SK-N-SH (cell line): ENCODE measurements around the gene COL23A1. TPM values are rescaled to one million over a fixed set of nuclear protein-coding genes. Genes with fewer than 3 reads are reported as not detected.

Source experiments
- CTCF ChIA-PET: fragments of 300-600, 350-600 bp; formaldehyde crosslinking; extraction: SDS; loops from one replicate; lab custom pipeline; 2021; lab: Yijun Ruan, JAX
- POLR2A ChIA-PET: fragments of 350-600 bp; sonication (Branson Sonifier 250); formaldehyde crosslinking; extraction: SDS; loops from one replicate; lab custom pipeline; 2020; ENCODE audit warnings: antibody characterized with exemption, inconsistent platforms; lab: Yijun Ruan, JAX
- DNase-seq: peaks from one replicate; pipeline ENCODE4 v3.0.0; 2012
- H2AFZ ChIP-seq: fragments of 200-600 bp; sonication (generic); 2 replicates; pipeline ENCODE4 v1.8.1; 2016; ENCODE audit warnings: antibody characterized with exemption, mild to moderate bottlenecking, low read depth
- H3F3A ChIP-seq: fragments of 200-600 bp; sonication (generic); replicated peaks from 2 replicates; pipeline ENCODE3; 2016; ENCODE audit warnings: antibody characterized with exemption, mild to moderate bottlenecking; ENCODE audit not compliant: insufficient read depth
- H3K27ac ChIP-seq, 2 experiments: fragments of 200-500 bp in 1 of 2; fragments of 200-600 bp in 1 of 2; sonication (Bioruptor generic) in 1 of 2; sonication (generic), shearing (Covaris generic) in 1 of 2; 2 replicates each; pipeline versions ENCODE4 v1.5.1 to v1.6.1; 2014 to 2016; ENCODE audit warnings: low read depth in 2 of 2, inconsistent platforms in 1 of 2, low read length in 1 of 2, mild to moderate bottlenecking in 1 of 2, mixed read lengths in 1 of 2
- H3K27me3 ChIP-seq: fragments of 200-600 bp; sonication (generic), shearing (Covaris generic); 2 replicates; pipeline ENCODE4 v1.6.1; 2016; ENCODE audit warnings: mixed run types; ENCODE audit not compliant: insufficient read depth
- H3K36me3 ChIP-seq, 2 experiments: fragments of 200-500 bp in 1 of 2; fragments of 200-600 bp in 1 of 2; sonication (Bioruptor generic) in 1 of 2; sonication (generic) in 1 of 2; replicated peaks in 1 of 2; 2 replicates each; pipeline versions ENCODE3 to v1.5.1; 2014 to 2016; ENCODE audit warnings: low read length in 1 of 2, mild to moderate bottlenecking in 1 of 2; ENCODE audit not compliant: insufficient read depth in 2 of 2, control insufficient read depth in 1 of 2
- H3K4me1 ChIP-seq, 2 experiments: fragments of 200-500 bp in 1 of 2; fragments of 200-600 bp in 1 of 2; sonication (Bioruptor generic) in 1 of 2; sonication (generic), shearing (Covaris generic) in 1 of 2; 2 replicates each; pipeline versions ENCODE4 v1.5.1 to v1.6.1; 2014 to 2016; ENCODE audit warnings: low read depth in 1 of 2, low read length in 1 of 2, mixed run types in 1 of 2; ENCODE audit not compliant: insufficient read depth in 2 of 2, control insufficient read depth in 1 of 2
- H3K4me2 ChIP-seq: fragments of 200-600 bp; sonication (generic), shearing (Covaris generic); 2 replicates; pipeline ENCODE4 v1.6.1; 2017; ENCODE audit warnings: mixed run types
- H3K4me3 ChIP-seq, 2 experiments: fragments of 200-500 bp in 1 of 2; fragments of 200-600 bp in 1 of 2; sonication (Bioruptor generic) in 1 of 2; sonication (generic), shearing (Covaris generic) in 1 of 2; 2 replicates each; pipeline versions ENCODE4 v1.5.1 to v1.8.1; 2014 to 2016; ENCODE audit warnings: low read depth in 2 of 2, inconsistent platforms in 1 of 2, low read length in 1 of 2, mild to moderate bottlenecking in 1 of 2, mixed read lengths in 1 of 2, moderate library complexity in 1 of 2
- H3K79me2 ChIP-seq: fragments of 200-600 bp; sonication (generic); 2 replicates; pipeline ENCODE4 v1.8.1; 2017; ENCODE audit warnings: mild to moderate bottlenecking; ENCODE audit not compliant: insufficient read depth
- H3K9ac ChIP-seq: fragments of 200-600 bp; sonication (generic); 2 replicates; pipeline ENCODE4 v1.6.1; 2017; ENCODE audit warnings: mixed run types
- H3K9me2 ChIP-seq: fragments of 200-600 bp; sonication (generic); 2 replicates; pipeline ENCODE4 v1.6.1; 2017; ENCODE audit warnings: mixed run types
- H3K9me3 ChIP-seq: fragments of 200-600 bp; sonication (generic); 2 replicates; pipeline ENCODE4 v1.6.1; 2017; ENCODE audit warnings: mixed run types, mild to moderate bottlenecking, moderate library complexity
- H4K20me1 ChIP-seq: fragments of 200-600 bp; sonication (generic); 2 replicates; pipeline ENCODE4 v1.6.1; 2017; ENCODE audit warnings: mild to moderate bottlenecking, mixed run types; ENCODE audit not compliant: insufficient read depth
- EP300 ChIP-seq, 2 experiments: IDR thresholded peaks; 2 replicates each; pipeline versions ENCODE4 v1.4.0 to v1.6.1; 2012; ENCODE audit warnings: borderline replicate concordance in 1 of 2, low read depth in 1 of 2, low read length in 1 of 2
- FOSL2 ChIP-seq: IDR thresholded peaks from 2 replicates; pipeline ENCODE4 v1.4.0; 2012; ENCODE audit warnings: low read depth, mild to moderate bottlenecking, moderate library complexity, borderline replicate concordance
- FOXJ3 ChIP-seq: sonication (generic); formaldehyde crosslinking; IDR thresholded peaks from 2 replicates; pipeline ENCODE4 v1.5.1; 2020; ENCODE audit warnings: mild to moderate bottlenecking, missing genetic modification reagents
- FOXM1 ChIP-seq: IDR thresholded peaks from 2 replicates; pipeline ENCODE4 v1.4.0; 2012; ENCODE audit warnings: low read depth, mild to moderate bottlenecking
- GABPA ChIP-seq: IDR thresholded peaks from 2 replicates; pipeline ENCODE4 v1.4.0; 2012; ENCODE audit warnings: low read depth, mild to moderate bottlenecking
- GATA2 ChIP-seq: sonication (generic); formaldehyde crosslinking; IDR thresholded peaks from 2 replicates; pipeline ENCODE4 v1.5.0; 2020; ENCODE audit warnings: mild to moderate bottlenecking, missing genetic modification reagents
- JUND ChIP-seq: IDR thresholded peaks from 2 replicates; pipeline ENCODE4 v1.4.0; 2012
- MEF2A ChIP-seq: IDR thresholded peaks from 2 replicates; pipeline ENCODE4 v1.4.0; 2012; ENCODE audit warnings: low read depth, borderline replicate concordance
- NFIC ChIP-seq: IDR thresholded peaks from 2 replicates; pipeline ENCODE4 v1.4.0; 2012; ENCODE audit warnings: borderline replicate concordance
- RAD21 ChIP-seq: IDR thresholded peaks from 2 replicates; pipeline ENCODE4 v1.6.1; 2012; ENCODE audit warnings: mild to moderate bottlenecking, low read length
- RCOR1 ChIP-seq: fragments of 150-350 bp; IDR thresholded peaks from 2 replicates; pipeline ENCODE4 v1.6.1; 2017; ENCODE audit warnings: antibody characterized with exemption, low read length
- SIN3A ChIP-seq: IDR thresholded peaks from 2 replicates; pipeline ENCODE4 v1.6.1; 2012; ENCODE audit warnings: low read depth, mild to moderate bottlenecking, low read length, moderate library complexity, borderline replicate concordance
- SMC3 ChIP-seq: IDR thresholded peaks from 2 replicates; pipeline ENCODE4 v1.6.1; 2012; ENCODE audit warnings: low read depth, low read length, improper control_type of control experiment
- TEAD4 ChIP-seq: IDR thresholded peaks from 2 replicates; pipeline ENCODE4 v1.4.0; 2012; ENCODE audit warnings: mild to moderate bottlenecking, borderline replicate concordance; ENCODE audit not compliant: insufficient read depth
- YY1 ChIP-seq: IDR thresholded peaks from 2 replicates; pipeline ENCODE4 v1.4.0; 2012; ENCODE audit warnings: low read depth, mild to moderate bottlenecking
- WGBS: methylation state at CpG from one replicate; pipeline ENCODE4 v1.1.6; 2017; ENCODE audit warnings: low lambda C conversion rate; 5-methylcytosine and 5-hydroxymethylcytosine counted together
- polyA plus RNA-seq, 3 experiments: library from polyadenylated mRNA; depleted of rRNA; stranded (reverse); fragments of >200 nt; gene quantifications; 2 replicates each; pipeline ENCODE4 v1.2.3, GENCODE V29; 2012
- TF ChIP-seq, protein P1 (sequence below): IDR thresholded peaks from 2 replicates; pipeline ENCODE4 v1.4.0; 2012; ENCODE audit warnings: low read depth, borderline replicate concordance
- TF ChIP-seq, protein P2 (sequence below): IDR thresholded peaks from 2 replicates; pipeline ENCODE4 v1.4.0; 2012; ENCODE audit warnings: low read depth
- TF ChIP-seq, protein P3 (sequence below): IDR thresholded peaks from 2 replicates; pipeline ENCODE4 v1.4.0; 2012; ENCODE audit warnings: low read depth, borderline replicate concordance
- TF ChIP-seq, protein P4 (sequence below): fragments of 150-350 bp; IDR thresholded peaks from 2 replicates; pipeline ENCODE4 v1.6.1; 2016; ENCODE audit warnings: mild to moderate bottlenecking, low read depth, low read length
- TF ChIP-seq, protein P5 (sequence below): fragments of 150-350 bp; IDR thresholded peaks from 2 replicates; pipeline ENCODE4 v1.6.1; 2017; ENCODE audit warnings: antibody characterized with exemption, low read length, low read depth, borderline replicate concordance

Gene COL23A1
- polyA plus RNA-seq, 1 of the 3 experiments (the other 2 are of a cell fraction) = 0.10 TPM

DNA sequence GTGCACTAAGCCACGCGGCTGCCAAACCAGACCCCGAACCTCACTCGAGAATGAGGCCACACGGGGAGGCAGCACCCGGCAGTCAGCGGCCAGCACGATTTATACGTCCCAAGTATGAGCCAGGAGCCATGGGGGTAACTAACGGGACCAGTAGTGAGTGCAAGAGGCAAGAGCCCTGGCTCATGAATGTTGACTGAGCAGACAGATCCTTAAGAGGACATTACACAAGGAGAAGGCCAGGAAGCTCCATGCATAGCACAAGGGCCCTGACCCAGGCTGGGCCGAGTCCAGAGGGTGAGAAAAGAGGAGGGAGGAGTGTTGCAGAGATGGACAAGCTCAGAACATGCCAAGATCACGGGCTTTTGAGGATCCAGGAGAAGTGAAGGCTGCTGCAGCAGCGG is 299.0 kb downstream of the COL23A1 start (continued):
- no peak for TF ChIP-seq GATA2 (CRISPR knock-in tag)
- TF ChIP-seq, protein P1, sequence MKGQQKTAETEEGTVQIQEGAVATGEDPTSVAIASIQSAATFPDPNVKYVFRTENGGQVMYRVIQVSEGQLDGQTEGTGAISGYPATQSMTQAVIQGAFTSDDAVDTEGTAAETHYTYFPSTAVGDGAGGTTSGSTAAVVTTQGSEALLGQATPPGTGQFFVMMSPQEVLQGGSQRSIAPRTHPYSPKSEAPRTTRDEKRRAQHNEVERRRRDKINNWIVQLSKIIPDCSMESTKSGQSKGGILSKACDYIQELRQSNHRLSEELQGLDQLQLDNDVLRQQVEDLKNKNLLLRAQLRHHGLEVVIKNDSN = no peak
- TF ChIP-seq, all 33 proteins: peak for 0

DNA sequence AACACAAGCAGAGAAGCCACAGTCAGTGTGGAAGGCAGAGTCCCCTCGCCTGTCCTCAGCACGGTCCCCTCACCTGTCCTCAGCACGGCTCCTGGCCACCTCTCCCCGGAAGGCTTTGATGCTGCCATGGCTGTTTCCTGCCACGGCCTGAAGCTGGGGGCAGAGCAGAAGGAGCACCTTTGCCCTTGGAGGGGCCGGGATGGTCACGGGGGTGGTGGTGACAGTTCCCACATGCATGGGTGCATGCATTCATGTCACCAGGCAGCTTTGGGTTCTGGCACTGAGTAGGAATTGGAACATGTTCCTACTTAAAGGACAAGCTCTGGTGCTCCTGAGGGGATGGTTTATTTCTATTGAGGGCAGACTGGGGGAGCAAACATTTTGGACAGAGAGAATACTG is 299.8 kb downstream of the COL23A1 start:
- H3K9ac ChIP-seq = no peak overlapping the region
- no peaks in the 10 kb centered on the region for H3K36me3 ChIP-seq
- H3K4me3 ChIP-seq = no peak overlapping the region
- H3F3A ChIP-seq = no peaks in the 10 kb centered on the region
- no peaks in the 10 kb centered on the region for H3K9me3 ChIP-seq
- H3K27ac ChIP-seq = no peak overlapping the region
- H3K79me2 ChIP-seq = no peaks in the 10 kb centered on the region
- TF ChIP-seq TEAD4 (no peak), FOXJ3 (CRISPR knock-in tag) (no peak), FOSL2 (no peak), SIN3A (no peak), RAD21 (no peak), NFIC (no peak), GABPA (no peak)
- TF ChIP-seq, protein P2, sequence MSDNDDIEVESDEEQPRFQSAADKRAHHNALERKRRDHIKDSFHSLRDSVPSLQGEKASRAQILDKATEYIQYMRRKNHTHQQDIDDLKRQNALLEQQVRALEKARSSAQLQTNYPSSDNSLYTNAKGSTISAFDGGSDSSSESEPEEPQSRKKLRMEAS = no peak
- no peak overlapping the region for H2AFZ ChIP-seq
- H3K9me2 ChIP-seq = no peaks in the 10 kb centered on the region
- POLR2A ChIA-PET = no interaction called here
- H4K20me1 ChIP-seq = no peaks in the 10 kb centered on the region
- WGBS = 57% methylated on average over 7 of the region's 7 CpGs
- H3K27me3 ChIP-seq = no peaks in the 10 kb centered on the region
- no peak for DNase-seq
- no peak overlapping the region for H3K4me2 ChIP-seq
- H3K4me1 ChIP-seq = peaks cover 0 to 48% of the 10 kb centered on the region in 2 experiments; a peak in 1 of 4 replicates
- CTCF ChIA-PET = interaction anchor here (0.8 to 2.0 kb wide), 4 partner anchors 10 to 261 kb away, joined by 3 to 6 read pairs (median 4); no protein-coding TSS in a partner anchor

DNA sequence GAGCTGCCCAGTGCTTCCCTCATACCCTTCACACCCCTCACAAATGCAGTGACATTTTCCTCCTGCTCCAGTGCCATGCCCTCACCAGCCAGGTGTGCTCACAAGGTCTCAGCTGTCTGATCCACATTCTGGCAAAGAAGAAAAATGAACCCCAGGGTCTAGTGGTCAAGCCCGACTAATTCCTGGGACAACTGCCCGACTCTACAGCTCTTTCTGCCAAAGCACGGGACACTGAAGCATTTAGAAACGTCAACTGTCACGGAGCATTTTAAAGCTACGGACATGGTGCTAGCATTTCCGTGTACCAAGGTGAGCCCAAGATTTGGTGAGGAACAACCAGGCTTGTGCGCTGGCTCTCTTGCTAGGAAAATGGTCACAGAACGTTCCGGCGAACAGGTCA is 300.8 kb downstream of the COL23A1 start:
- Histone ChIP-seq H4K20me1 (no peaks in the 10 kb centered on the region), H3K9me2 (no peaks in the 10 kb centered on the region), H3K79me2 (no peaks in the 10 kb centered on the region), H3K4me2 (no peak overlapping the region), H3F3A (no peaks in the 10 kb centered on the region), H3K27ac (no peak overlapping the region), H3K4me1 (peaks cover 0 to 55% of the 10 kb centered on the region in 2 experiments; a peak in 2 of 4 replicates), H2AFZ (no peak overlapping the region), H3K9me3 (peaks cover 3% of the 10 kb centered on the region; the same call in 1 of the 2 replicates), H3K4me3 (no peak overlapping the region), H3K36me3 (no peaks in the 10 kb centered on the region), H3K9ac (no peak overlapping the region), H3K27me3 (no peaks in the 10 kb centered on the region)
- CTCF ChIA-PET = interaction anchor here (0.7 to 13.7 kb wide), 5 partner anchors 9 to 302 kb away, joined by 3 to 265 read pairs (median 4); partner anchors contain the start of gene COL23A1
- WGBS = 49% methylated on average over 11 of the region's 11 CpGs
- no peak for DNase-seq
- POLR2A ChIA-PET = no interaction called here
- no peak for TF ChIP-seq JUND
- TF ChIP-seq, protein P2 = no peak
- TF ChIP-seq RCOR1 = no peak
- TF ChIP-seq, protein P3, sequence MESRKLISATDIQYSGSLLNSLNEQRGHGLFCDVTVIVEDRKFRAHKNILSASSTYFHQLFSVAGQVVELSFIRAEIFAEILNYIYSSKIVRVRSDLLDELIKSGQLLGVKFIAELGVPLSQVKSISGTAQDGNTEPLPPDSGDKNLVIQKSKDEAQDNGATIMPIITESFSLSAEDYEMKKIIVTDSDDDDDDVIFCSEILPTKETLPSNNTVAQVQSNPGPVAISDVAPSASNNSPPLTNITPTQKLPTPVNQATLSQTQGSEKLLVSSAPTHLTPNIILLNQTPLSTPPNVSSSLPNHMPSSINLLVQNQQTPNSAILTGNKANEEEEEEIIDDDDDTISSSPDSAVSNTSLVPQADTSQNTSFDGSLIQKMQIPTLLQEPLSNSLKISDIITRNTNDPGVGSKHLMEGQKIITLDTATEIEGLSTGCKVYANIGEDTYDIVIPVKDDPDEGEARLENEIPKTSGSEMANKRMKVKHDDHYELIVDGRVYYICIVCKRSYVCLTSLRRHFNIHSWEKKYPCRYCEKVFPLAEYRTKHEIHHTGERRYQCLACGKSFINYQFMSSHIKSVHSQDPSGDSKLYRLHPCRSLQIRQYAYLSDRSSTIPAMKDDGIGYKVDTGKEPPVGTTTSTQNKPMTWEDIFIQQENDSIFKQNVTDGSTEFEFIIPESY = no peak
- TF ChIP-seq, protein P4, sequence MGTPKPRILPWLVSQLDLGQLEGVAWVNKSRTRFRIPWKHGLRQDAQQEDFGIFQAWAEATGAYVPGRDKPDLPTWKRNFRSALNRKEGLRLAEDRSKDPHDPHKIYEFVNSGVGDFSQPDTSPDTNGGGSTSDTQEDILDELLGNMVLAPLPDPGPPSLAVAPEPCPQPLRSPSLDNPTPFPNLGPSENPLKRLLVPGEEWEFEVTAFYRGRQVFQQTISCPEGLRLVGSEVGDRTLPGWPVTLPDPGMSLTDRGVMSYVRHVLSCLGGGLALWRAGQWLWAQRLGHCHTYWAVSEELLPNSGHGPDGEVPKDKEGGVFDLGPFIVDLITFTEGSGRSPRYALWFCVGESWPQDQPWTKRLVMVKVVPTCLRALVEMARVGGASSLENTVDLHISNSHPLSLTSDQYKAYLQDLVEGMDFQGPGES = no peak
- no peak for TF ChIP-seq EP300 (IDR thresholded peaks at IDR 0.05; ENCODE audit: borderline replicate concordance in 1 of 2, low read depth in 1 of 2, low read length in 1 of 2)
- TF ChIP-seq FOXM1 = no peak
- TF ChIP-seq MEF2A = no peak
- TF ChIP-seq TEAD4 = no peak
- TF ChIP-seq SMC3 = no peak
- TF ChIP-seq GATA2 (CRISPR knock-in tag) = no peak
- TF ChIP-seq, protein P5, sequence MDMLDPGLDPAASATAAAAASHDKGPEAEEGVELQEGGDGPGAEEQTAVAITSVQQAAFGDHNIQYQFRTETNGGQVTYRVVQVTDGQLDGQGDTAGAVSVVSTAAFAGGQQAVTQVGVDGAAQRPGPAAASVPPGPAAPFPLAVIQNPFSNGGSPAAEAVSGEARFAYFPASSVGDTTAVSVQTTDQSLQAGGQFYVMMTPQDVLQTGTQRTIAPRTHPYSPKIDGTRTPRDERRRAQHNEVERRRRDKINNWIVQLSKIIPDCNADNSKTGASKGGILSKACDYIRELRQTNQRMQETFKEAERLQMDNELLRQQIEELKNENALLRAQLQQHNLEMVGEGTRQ = no peak
- TF ChIP-seq YY1 = no peak
